Neural cell (in vitro differentiated cells): ENCODE measurements around the gene OSBPL5.

Experiments
- EP300 ChIP-seq: fragments of 450-650 bp; conservative IDR thresholded peaks from 2 replicates; pipeline ENCODE4 v1.6.1; 2014; ENCODE audit warnings: antibody characterized with exemption, mild to moderate bottlenecking, moderate library complexity; ENCODE audit not compliant: poor library complexity, severe bottlenecking
- EZH2 ChIP-seq: fragments of 200-600, 300-800 bp; shearing (Covaris generic), sonication (generic); IDR thresholded peaks from 2 replicates; pipeline ENCODE4 v1.6.1; 2014; ENCODE audit warnings: antibody characterized with exemption, low read length, borderline replicate concordance, mild to moderate bottlenecking; ENCODE audit not compliant: insufficient read depth, poor library complexity, severe bottlenecking
- POLR2AphosphoS5 ChIP-seq: IDR thresholded peaks from 2 replicates; pipeline ENCODE4 v1.6.1; 2012
- RAD21 ChIP-seq: fragments of 450-650 bp; conservative IDR thresholded peaks from 2 replicates; pipeline ENCODE4 v1.6.1; 2014; ENCODE audit warnings: antibody characterized with exemption, mild to moderate bottlenecking, moderate library complexity
- TF ChIP-seq, protein P1 (sequence below): fragments of 450-650 bp; IDR thresholded peaks from 2 replicates; pipeline ENCODE4 v1.5.1; 2014; ENCODE audit warnings: antibody characterized with exemption, mild to moderate bottlenecking, moderate library complexity; ENCODE audit not compliant: poor library complexity, severe bottlenecking
- TF ChIP-seq, protein P2 (sequence below): IDR thresholded peaks from 2 replicates; pipeline ENCODE4 v1.6.1; 2012; ENCODE audit warnings: borderline replicate concordance

DNA sequence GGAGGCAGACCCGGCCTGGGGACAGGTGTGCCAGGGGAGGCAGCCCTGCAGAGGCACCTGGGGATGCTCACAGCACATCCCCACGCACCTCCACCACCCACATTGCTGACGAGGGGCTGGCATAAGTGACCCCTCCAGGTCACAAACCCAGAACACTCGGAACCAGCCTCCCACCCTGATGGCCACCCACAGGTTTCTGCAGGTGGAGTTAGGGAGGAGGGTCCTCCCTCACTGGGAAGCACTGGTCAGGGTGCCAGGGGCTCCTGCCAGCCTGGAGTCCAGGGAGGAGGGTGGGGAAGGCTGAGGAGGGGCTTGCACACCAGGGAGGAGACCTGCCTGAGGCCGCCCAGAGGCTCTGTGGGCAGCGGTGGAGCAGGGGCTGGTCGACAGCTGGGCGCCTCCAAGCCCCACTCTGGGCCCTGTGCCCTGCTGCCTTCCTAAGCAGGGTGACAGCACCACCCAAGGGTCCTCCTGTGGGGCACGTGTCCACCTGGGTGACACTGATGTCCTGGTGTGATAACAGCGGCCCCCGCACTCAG is 56.9 kb downstream of the OSBPL5 start:
- TF ChIP-seq, protein P1, sequence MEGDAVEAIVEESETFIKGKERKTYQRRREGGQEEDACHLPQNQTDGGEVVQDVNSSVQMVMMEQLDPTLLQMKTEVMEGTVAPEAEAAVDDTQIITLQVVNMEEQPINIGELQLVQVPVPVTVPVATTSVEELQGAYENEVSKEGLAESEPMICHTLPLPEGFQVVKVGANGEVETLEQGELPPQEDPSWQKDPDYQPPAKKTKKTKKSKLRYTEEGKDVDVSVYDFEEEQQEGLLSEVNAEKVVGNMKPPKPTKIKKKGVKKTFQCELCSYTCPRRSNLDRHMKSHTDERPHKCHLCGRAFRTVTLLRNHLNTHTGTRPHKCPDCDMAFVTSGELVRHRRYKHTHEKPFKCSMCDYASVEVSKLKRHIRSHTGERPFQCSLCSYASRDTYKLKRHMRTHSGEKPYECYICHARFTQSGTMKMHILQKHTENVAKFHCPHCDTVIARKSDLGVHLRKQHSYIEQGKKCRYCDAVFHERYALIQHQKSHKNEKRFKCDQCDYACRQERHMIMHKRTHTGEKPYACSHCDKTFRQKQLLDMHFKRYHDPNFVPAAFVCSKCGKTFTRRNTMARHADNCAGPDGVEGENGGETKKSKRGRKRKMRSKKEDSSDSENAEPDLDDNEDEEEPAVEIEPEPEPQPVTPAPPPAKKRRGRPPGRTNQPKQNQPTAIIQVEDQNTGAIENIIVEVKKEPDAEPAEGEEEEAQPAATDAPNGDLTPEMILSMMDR = no peak
- TF ChIP-seq EZH2 = no peak
- TF ChIP-seq RAD21 = no peak
- no peak for TF ChIP-seq EP300
- TF ChIP-seq, protein P2, sequence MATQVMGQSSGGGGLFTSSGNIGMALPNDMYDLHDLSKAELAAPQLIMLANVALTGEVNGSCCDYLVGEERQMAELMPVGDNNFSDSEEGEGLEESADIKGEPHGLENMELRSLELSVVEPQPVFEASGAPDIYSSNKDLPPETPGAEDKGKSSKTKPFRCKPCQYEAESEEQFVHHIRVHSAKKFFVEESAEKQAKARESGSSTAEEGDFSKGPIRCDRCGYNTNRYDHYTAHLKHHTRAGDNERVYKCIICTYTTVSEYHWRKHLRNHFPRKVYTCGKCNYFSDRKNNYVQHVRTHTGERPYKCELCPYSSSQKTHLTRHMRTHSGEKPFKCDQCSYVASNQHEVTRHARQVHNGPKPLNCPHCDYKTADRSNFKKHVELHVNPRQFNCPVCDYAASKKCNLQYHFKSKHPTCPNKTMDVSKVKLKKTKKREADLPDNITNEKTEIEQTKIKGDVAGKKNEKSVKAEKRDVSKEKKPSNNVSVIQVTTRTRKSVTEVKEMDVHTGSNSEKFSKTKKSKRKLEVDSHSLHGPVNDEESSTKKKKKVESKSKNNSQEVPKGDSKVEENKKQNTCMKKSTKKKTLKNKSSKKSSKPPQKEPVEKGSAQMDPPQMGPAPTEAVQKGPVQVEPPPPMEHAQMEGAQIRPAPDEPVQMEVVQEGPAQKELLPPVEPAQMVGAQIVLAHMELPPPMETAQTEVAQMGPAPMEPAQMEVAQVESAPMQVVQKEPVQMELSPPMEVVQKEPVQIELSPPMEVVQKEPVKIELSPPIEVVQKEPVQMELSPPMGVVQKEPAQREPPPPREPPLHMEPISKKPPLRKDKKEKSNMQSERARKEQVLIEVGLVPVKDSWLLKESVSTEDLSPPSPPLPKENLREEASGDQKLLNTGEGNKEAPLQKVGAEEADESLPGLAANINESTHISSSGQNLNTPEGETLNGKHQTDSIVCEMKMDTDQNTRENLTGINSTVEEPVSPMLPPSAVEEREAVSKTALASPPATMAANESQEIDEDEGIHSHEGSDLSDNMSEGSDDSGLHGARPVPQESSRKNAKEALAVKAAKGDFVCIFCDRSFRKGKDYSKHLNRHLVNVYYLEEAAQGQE = no peak
- TF ChIP-seq POLR2AphosphoS5 = no peak
